Body of pancreas (tissue), 4 donors: Measurements from ENCODE around the gene FEM1B.

Source experiments
- POLR2A ChIP-seq, 3 donors: fragments of 450-650 bp; IDR thresholded peaks; one replicate each; pipeline ENCODE4 v1.6.1; 2016; ENCODE audit warnings: antibody characterized with exemption in 3 of 3, mild to moderate bottlenecking in 2 of 3
- TF ChIP-seq, protein P1 (sequence below), 7 experiments: fragments of 450-650 bp in 4 of 7; fragments of 200-600 bp in 3 of 7; sonication (generic) in 3 of 7; IDR thresholded peaks; one replicate each; pipeline ENCODE4 v1.5.1; 2016 to 2019; ENCODE audit warnings: antibody characterized with exemption in 7 of 7

DNA sequence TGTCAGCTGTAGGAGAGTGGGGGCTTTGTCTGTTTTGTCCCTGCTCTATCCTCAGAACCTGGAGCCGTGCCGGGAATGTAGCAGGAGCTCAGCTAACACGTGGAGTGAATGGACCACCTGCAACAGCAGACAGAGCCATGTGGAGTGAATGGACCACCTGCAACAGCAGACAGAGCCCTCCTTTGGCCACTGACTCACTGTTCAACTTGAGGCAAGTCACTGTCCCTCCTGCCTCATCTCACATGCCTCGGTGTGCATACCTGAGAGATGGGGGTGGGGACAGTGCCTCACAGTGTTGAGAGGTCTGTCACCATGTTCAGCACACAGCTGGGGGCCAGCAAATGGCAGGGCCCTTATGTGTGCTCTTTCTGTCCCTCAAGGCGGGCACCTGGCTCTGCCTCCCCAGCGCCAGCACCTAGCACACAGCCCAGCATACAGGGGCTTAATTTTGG lies 27.9 kb downstream of the FEM1B start:
- TF ChIP-seq, protein P1, sequence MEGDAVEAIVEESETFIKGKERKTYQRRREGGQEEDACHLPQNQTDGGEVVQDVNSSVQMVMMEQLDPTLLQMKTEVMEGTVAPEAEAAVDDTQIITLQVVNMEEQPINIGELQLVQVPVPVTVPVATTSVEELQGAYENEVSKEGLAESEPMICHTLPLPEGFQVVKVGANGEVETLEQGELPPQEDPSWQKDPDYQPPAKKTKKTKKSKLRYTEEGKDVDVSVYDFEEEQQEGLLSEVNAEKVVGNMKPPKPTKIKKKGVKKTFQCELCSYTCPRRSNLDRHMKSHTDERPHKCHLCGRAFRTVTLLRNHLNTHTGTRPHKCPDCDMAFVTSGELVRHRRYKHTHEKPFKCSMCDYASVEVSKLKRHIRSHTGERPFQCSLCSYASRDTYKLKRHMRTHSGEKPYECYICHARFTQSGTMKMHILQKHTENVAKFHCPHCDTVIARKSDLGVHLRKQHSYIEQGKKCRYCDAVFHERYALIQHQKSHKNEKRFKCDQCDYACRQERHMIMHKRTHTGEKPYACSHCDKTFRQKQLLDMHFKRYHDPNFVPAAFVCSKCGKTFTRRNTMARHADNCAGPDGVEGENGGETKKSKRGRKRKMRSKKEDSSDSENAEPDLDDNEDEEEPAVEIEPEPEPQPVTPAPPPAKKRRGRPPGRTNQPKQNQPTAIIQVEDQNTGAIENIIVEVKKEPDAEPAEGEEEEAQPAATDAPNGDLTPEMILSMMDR (IDR thresholded peaks at IDR 0.05): no peak
- no peak for TF ChIP-seq POLR2A (IDR thresholded peaks at IDR 0.05)
